ENCODE results near the gene PRKD3.

PRKD3 gene

DNA sequence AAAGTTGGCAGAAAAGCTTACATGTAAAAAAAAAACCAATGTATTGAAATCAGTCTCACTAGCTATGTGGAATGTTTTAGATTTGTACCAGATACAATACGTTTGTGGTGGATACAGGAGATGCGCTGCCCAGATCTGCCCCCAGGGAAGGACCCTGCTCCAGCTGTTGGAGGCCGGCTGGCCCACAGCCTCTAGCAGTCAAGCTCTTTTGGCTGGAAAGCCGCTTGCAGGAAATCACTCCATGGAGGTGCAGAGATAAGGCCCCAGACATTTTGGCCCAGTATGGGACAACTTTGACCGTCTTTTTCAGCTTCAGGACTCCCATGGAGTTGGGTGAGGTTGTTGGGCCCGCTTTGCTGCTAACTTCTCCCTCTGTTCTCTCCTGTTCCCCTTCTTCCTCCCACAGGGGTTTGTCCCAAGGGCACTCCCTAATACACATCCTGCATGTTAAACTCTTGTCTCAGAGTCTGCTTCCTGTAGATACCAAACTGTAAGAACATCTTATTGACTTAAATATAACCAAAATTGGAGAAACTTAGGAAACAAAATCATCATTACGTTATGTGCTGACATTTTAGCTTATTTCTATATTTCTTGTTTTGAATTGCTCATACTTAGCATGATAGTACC lies 18.1 kb upstream of the PRKD3 start:
- TF ChIP-seq RAD21 (IDR thresholded peaks at IDR 0.05; ENCODE audit: low read depth) = no peak
- no peak for TF ChIP-seq YY1 (IDR thresholded peaks at IDR 0.05; ENCODE audit: low read depth)
- TF ChIP-seq, protein P1, sequence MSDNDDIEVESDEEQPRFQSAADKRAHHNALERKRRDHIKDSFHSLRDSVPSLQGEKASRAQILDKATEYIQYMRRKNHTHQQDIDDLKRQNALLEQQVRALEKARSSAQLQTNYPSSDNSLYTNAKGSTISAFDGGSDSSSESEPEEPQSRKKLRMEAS (IDR thresholded peaks at IDR 0.05) = no peak
- TF ChIP-seq EP300 (IDR thresholded peaks at IDR 0.05; ENCODE audit: borderline replicate concordance) = no peak
- no peak for TF ChIP-seq ZBTB7A (IDR thresholded peaks at IDR 0.05; ENCODE audit: low read depth)
- no peak for TF ChIP-seq TAF1 (IDR thresholded peaks at IDR 0.05; ENCODE audit: low read depth)
- TF ChIP-seq CREB1 (IDR thresholded peaks at IDR 0.05; ENCODE audit: low read depth) = no peak
- TF ChIP-seq TEAD4 (IDR thresholded peaks at IDR 0.05) = no peak
- no peak for TF ChIP-seq NFIC (IDR thresholded peaks at IDR 0.05)
- TF ChIP-seq, protein P2, sequence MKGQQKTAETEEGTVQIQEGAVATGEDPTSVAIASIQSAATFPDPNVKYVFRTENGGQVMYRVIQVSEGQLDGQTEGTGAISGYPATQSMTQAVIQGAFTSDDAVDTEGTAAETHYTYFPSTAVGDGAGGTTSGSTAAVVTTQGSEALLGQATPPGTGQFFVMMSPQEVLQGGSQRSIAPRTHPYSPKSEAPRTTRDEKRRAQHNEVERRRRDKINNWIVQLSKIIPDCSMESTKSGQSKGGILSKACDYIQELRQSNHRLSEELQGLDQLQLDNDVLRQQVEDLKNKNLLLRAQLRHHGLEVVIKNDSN (IDR thresholded peaks at IDR 0.05) = no peak
- no peak for TF ChIP-seq EGR1 (IDR thresholded peaks at IDR 0.05)
- TF ChIP-seq TCF12 (IDR thresholded peaks at IDR 0.05; ENCODE audit: low read depth) = no peak
- TF ChIP-seq CEBPB (IDR thresholded peaks at IDR 0.05) = no peak
- no peak for TF ChIP-seq FOXM1 (IDR thresholded peaks at IDR 0.05; ENCODE audit: borderline replicate concordance, low read depth)

DNA sequence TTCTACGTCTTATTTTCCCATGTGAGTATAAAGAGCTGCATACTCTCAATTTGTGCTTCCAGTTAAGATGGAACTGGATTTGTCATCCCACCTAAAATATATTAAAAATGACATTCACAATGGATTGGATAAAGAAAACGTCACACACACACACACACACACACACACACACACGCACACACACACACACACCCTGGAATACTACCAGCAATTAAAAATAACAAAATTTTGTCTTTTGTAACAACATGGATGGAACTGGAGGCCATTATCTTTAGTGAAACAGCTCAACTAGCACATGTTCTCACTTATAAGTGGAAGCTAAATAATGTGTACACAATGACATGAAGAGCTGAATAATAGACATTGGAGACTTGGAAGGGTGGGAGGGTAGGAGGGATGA lies 16.0 kb upstream of the PRKD3 start:
- TF ChIP-seq, protein P3, sequence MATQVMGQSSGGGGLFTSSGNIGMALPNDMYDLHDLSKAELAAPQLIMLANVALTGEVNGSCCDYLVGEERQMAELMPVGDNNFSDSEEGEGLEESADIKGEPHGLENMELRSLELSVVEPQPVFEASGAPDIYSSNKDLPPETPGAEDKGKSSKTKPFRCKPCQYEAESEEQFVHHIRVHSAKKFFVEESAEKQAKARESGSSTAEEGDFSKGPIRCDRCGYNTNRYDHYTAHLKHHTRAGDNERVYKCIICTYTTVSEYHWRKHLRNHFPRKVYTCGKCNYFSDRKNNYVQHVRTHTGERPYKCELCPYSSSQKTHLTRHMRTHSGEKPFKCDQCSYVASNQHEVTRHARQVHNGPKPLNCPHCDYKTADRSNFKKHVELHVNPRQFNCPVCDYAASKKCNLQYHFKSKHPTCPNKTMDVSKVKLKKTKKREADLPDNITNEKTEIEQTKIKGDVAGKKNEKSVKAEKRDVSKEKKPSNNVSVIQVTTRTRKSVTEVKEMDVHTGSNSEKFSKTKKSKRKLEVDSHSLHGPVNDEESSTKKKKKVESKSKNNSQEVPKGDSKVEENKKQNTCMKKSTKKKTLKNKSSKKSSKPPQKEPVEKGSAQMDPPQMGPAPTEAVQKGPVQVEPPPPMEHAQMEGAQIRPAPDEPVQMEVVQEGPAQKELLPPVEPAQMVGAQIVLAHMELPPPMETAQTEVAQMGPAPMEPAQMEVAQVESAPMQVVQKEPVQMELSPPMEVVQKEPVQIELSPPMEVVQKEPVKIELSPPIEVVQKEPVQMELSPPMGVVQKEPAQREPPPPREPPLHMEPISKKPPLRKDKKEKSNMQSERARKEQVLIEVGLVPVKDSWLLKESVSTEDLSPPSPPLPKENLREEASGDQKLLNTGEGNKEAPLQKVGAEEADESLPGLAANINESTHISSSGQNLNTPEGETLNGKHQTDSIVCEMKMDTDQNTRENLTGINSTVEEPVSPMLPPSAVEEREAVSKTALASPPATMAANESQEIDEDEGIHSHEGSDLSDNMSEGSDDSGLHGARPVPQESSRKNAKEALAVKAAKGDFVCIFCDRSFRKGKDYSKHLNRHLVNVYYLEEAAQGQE (IDR thresholded peaks at IDR 0.05; ENCODE audit: low read depth) = no peak
- no peak for TF ChIP-seq NFIC (IDR thresholded peaks at IDR 0.05)
- TF ChIP-seq RAD21 (IDR thresholded peaks at IDR 0.05; ENCODE audit: low read depth) = no peak
- no peak for TF ChIP-seq CREB1 (IDR thresholded peaks at IDR 0.05; ENCODE audit: low read depth)
- no peak for TF ChIP-seq CEBPB (IDR thresholded peaks at IDR 0.05)
- no peak for TF ChIP-seq FOXM1 (IDR thresholded peaks at IDR 0.05; ENCODE audit: borderline replicate concordance, low read depth)
- TF ChIP-seq TEAD4 (IDR thresholded peaks at IDR 0.05) = no peak
- no peak for TF ChIP-seq EP300 (IDR thresholded peaks at IDR 0.05; ENCODE audit: borderline replicate concordance)
- TF ChIP-seq, protein P2 (IDR thresholded peaks at IDR 0.05) = no peak
- no peak for TF ChIP-seq TCF12 (IDR thresholded peaks at IDR 0.05; ENCODE audit: low read depth)
- TF ChIP-seq YY1 (IDR thresholded peaks at IDR 0.05; ENCODE audit: low read depth) = no peak
- no peak for TF ChIP-seq EGR1 (IDR thresholded peaks at IDR 0.05)
- TF ChIP-seq ZBTB7A (IDR thresholded peaks at IDR 0.05; ENCODE audit: low read depth) = no peak
- no peak for TF ChIP-seq TAF1 (IDR thresholded peaks at IDR 0.05; ENCODE audit: low read depth)
- TF ChIP-seq, protein P1 (IDR thresholded peaks at IDR 0.05) = no peak

DNA sequence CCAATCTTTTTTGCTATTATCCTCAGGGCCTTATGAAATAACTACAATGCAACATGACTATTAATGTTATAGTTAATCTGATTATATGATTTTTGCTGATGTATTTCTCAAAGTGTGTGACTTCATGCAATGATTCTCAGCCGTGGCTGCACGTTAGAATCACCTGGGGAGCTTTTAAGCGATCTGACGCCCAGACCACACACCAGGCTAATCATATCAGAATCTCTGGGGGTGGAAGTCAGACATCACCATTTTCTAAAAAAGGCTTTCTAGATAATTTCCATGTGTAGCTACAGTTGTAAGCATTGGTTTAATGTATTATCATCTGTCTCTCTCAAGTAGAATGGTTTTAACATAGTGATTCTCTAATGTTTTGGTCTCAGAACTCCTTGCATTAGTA lies 14.3 kb upstream of the PRKD3 start:
- TF ChIP-seq CEBPB (IDR thresholded peaks at IDR 0.05) (no peak), NFIC (IDR thresholded peaks at IDR 0.05) (no peak), TEAD4 (IDR thresholded peaks at IDR 0.05) (no peak), ZBTB7A (IDR thresholded peaks at IDR 0.05; ENCODE audit: low read depth) (no peak), TAF1 (IDR thresholded peaks at IDR 0.05; ENCODE audit: low read depth) (no peak), EGR1 (IDR thresholded peaks at IDR 0.05) (no peak), RAD21 (IDR thresholded peaks at IDR 0.05; ENCODE audit: low read depth) (no peak), FOXM1 (IDR thresholded peaks at IDR 0.05; ENCODE audit: borderline replicate concordance, low read depth) (no peak), TCF12 (IDR thresholded peaks at IDR 0.05; ENCODE audit: low read depth) (no peak), CREB1 (IDR thresholded peaks at IDR 0.05; ENCODE audit: low read depth) (no peak), YY1 (IDR thresholded peaks at IDR 0.05; ENCODE audit: low read depth) (no peak), EP300 (IDR thresholded peaks at IDR 0.05; ENCODE audit: borderline replicate concordance) (no peak)
- TF ChIP-seq, protein P1 (IDR thresholded peaks at IDR 0.05) = no peak
- TF ChIP-seq, protein P2 (IDR thresholded peaks at IDR 0.05) = no peak
- TF ChIP-seq, protein P3 (IDR thresholded peaks at IDR 0.05; ENCODE audit: low read depth) = no peak

DNA sequence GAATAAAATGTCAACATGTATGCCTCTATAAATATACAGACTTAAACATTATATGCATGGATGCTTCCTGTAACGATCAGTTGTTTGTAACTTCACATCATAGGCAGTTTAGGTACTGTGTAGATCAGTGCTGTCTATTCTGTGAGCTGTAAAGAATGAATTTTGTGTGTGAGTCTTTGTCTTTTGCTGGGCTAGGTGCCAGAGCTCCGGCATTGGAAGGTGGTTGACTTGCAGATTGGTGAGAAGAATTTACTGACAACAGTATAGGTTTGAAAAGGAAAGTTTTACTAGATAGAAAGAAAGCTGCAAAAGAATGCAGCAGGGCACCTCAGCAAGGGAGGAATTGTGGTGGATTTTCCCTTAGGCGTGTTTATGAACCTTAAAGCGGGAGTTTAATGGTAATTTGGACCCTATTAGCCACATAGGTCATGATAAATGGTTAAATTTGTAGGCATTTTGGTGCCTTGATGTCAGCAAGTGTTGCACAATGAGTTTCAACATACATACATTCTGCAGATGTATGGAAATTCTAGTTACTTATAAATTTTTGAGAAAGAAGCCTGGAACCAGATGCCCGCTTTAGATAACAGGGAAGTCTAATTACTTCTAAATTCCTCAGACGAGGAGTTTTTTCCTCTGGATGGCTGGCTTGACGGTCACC lies 13.1 kb upstream of the PRKD3 start:
- no peak for TF ChIP-seq CEBPB (IDR thresholded peaks at IDR 0.05)

DNA sequence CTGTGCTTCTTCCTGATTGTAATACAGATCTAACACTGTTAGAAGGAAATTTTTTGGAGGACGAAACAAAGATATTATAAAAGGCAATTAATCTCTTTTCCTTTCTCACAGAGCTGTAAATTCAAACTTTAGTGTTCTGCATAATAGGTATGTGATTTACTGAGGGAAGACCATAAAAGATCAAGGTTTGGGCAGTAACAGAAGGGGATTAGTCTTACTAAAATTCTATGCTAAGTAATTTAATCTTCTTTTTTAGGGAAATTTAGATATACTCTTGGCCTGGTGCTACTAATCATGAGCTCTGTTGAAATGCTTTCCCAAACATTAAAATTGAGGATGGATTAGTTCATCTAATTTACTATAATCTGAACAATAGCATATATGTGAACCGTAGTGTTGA lies 11.0 kb upstream of the PRKD3 start:
- TF ChIP-seq ZBTB7A (IDR thresholded peaks at IDR 0.05; ENCODE audit: low read depth) (no peak), TEAD4 (IDR thresholded peaks at IDR 0.05) (no peak), FOXM1 (IDR thresholded peaks at IDR 0.05; ENCODE audit: borderline replicate concordance, low read depth) (no peak), TAF1 (IDR thresholded peaks at IDR 0.05; ENCODE audit: low read depth) (no peak), YY1 (IDR thresholded peaks at IDR 0.05; ENCODE audit: low read depth) (no peak)
- TF ChIP-seq, protein P3 (IDR thresholded peaks at IDR 0.05; ENCODE audit: low read depth) = no peak

All from Ishikawa (cell line).